K562 (cell line): Measurements from ENCODE around the gene DUS1L. TPM values are rescaled to one million over a fixed set of nuclear protein-coding genes. Genes with fewer than 3 reads are reported as not detected.

Experiments used
- ATAC-seq: fragments of 200-7000 bp; cut with Tn5 transposase; 3 replicates; pipeline ENCODE4 v1.9.1; 2020; ENCODE audit warnings: moderate library complexity
- BruUV-seq: library from RNA; stranded (reverse); fragments of 400-500 nt; replicated peaks from 2 replicates; lab custom pipeline; 2021; lab: Mats Ljungman, UMichigan
- CTCF ChIA-PET: fragments of 300-600 bp; formaldehyde crosslinking; extraction: SDS; loops from one replicate; lab custom pipeline; 2021; ENCODE audit warnings: low intra/inter-chr PET ratio; lab: Yijun Ruan, JAX
- POLR2A ChIA-PET: fragments of 300-600, 350-650 bp; sonication (Branson Sonifier 250); formaldehyde crosslinking; extraction: SDS; loops from one replicate; lab custom pipeline; 2021; ENCODE audit warnings: antibody characterized with exemption, inconsistent platforms; lab: Yijun Ruan, JAX
- DNase-seq, 4 experiments: peaks; one replicate each; pipeline versions ENCODE4 v3.0.0 to v3.0.0-alpha.2; 2011 to 2018; ENCODE audit warnings: low spot score in 3 of 4, mixed read lengths in 3 of 4; ENCODE audit errors: extremely low read depth in 1 of 4
- FAIRE-seq: peaks from 2 replicates; lab custom pipeline; 2011; peaks lifted over from hg19 to GRCh38; lab: Jason Lieb, UNC
- H2AFZ ChIP-seq: 2 replicates; pipeline ENCODE4 v1.6.0; 2011; ENCODE audit warnings: low read depth, low read length, control low read depth, inconsistent platforms
- H3K27ac ChIP-seq: fragments of 200-600 bp; 3 replicates; pipeline ENCODE4 v1.8.0; 2011; ENCODE audit warnings: low read depth, mild to moderate bottlenecking, control low read depth, inconsistent platforms, low read length, moderate library complexity, mixed read lengths; ENCODE audit errors: extremely low read depth
- H3K27me3 ChIP-seq, 2 experiments: fragments of 300-600 bp in 1 of 2; 2 replicates in 1 of 2; 3 replicates in 1 of 2; pipeline versions ENCODE4 v1.6.0 to v1.8.0; 2011; ENCODE audit warnings: inconsistent platforms in 2 of 2, low read length in 2 of 2, mild to moderate bottlenecking in 1 of 2, mixed read lengths in 1 of 2, moderate library complexity in 1 of 2; ENCODE audit not compliant: control insufficient read depth in 2 of 2, insufficient read depth in 2 of 2
- H3K36me3 ChIP-seq: fragments of 300-600 bp; 3 replicates; pipeline ENCODE4 v1.8.0; 2011; ENCODE audit warnings: mild to moderate bottlenecking, low read length, inconsistent platforms; ENCODE audit not compliant: control insufficient read depth, insufficient read depth
- H3K4me1 ChIP-seq, 2 experiments: fragments of 200-600 bp in 1 of 2; replicated peaks in 1 of 2; 2 replicates in 1 of 2; 3 replicates in 1 of 2; pipeline versions ENCODE4 v1.5.1 to v1.8.0; 2011; ENCODE audit warnings: inconsistent platforms in 2 of 2, low read length in 2 of 2, mild to moderate bottlenecking in 1 of 2, mixed read lengths in 1 of 2, moderate library complexity in 1 of 2; ENCODE audit not compliant: control insufficient read depth in 2 of 2, insufficient read depth in 2 of 2
- H3K4me2 ChIP-seq: 2 replicates; pipeline ENCODE4 v1.6.1; 2011; ENCODE audit warnings: low read length, control low read depth, inconsistent platforms, mixed read lengths; ENCODE audit not compliant: insufficient read depth
- H3K4me3 ChIP-seq: fragments of 200-600 bp; sonication (generic), shearing (Covaris generic); 2 replicates; pipeline ENCODE4 v1.5.1; 2016; ENCODE audit warnings: control low read depth, inconsistent platforms
- H3K79me2 ChIP-seq: fragments of 200-600 bp; 3 replicates; pipeline ENCODE4 v1.8.0; 2011; ENCODE audit warnings: low read length, inconsistent platforms; ENCODE audit not compliant: control insufficient read depth, insufficient read depth
- H3K9ac ChIP-seq, 2 experiments: 2 replicates each; pipeline versions ENCODE4 v1.6.0 to v1.6.1; 2011; ENCODE audit warnings: low read depth in 2 of 2, low read length in 2 of 2, control low read depth in 1 of 2, inconsistent platforms in 1 of 2, mild to moderate bottlenecking in 1 of 2, mixed read lengths in 1 of 2; ENCODE audit not compliant: insufficient read depth in 1 of 2
- H3K9me1 ChIP-seq: one replicate; pipeline ENCODE4 v1.6.0; 2011; ENCODE audit warnings: inconsistent platforms, mild to moderate bottlenecking, low read length, moderate library complexity; ENCODE audit not compliant: control insufficient read depth, insufficient read depth
- H3K9me3 ChIP-seq: replicated peaks from 2 replicates; pipeline ENCODE4 v1.5.1; 2011; ENCODE audit warnings: low read depth, low read length, inconsistent platforms; ENCODE audit not compliant: control insufficient read depth, insufficient read depth
- H4K20me1 ChIP-seq: replicated peaks from 2 replicates; pipeline ENCODE4 v1.6.1; 2011; ENCODE audit warnings: low read length, inconsistent platforms, mixed read lengths; ENCODE audit not compliant: control insufficient read depth, insufficient read depth
- BRD4 ChIP-seq: fragments of 200-600 bp; sonication (generic); IDR thresholded peaks from 2 replicates; pipeline ENCODE4 v1.6.1; 2017; ENCODE audit warnings: inconsistent platforms
- DEAF1 ChIP-seq: fragments of 450-650 bp; formaldehyde crosslinking; IDR thresholded peaks from 2 replicates; pipeline ENCODE4 v1.4.0; 2020; ENCODE audit warnings: mild to moderate bottlenecking, moderate library complexity
- FIP1L1 ChIP-seq: fragments of 200-400 bp; formaldehyde crosslinking; IDR thresholded peaks from 2 replicates; pipeline ENCODE4 v1.6.1; 2018; ENCODE audit warnings: mild to moderate bottlenecking, low read depth, low read length; ENCODE audit not compliant: poor library complexity, severe bottlenecking
- FOXP1 ChIP-seq: sonication (generic); formaldehyde crosslinking; IDR thresholded peaks from 2 replicates; pipeline ENCODE4 v1.8.0; 2022; ENCODE audit warnings: mild to moderate bottlenecking, missing genetic modification reagents
- MAX ChIP-seq: sonication (generic); formaldehyde crosslinking; IDR thresholded peaks from 2 replicates; pipeline ENCODE4 v1.9.0; 2022; ENCODE audit warnings: mild to moderate bottlenecking, missing genetic modification reagents
- PCBP1 ChIP-seq: fragments of 200-400 bp; formaldehyde crosslinking; IDR thresholded peaks from 2 replicates; pipeline ENCODE4 v1.6.1; 2018; ENCODE audit warnings: mild to moderate bottlenecking, low read depth, low read length; ENCODE audit not compliant: poor library complexity, severe bottlenecking
- POLR2A ChIP-seq: fragments of 450-650 bp; conservative IDR thresholded peaks from 2 replicates; pipeline ENCODE4 v1.6.1; 2016
- POLR2G ChIP-seq: fragments of 200-400 bp; formaldehyde crosslinking; IDR thresholded peaks from 2 replicates; pipeline ENCODE4 v1.6.1; 2017; ENCODE audit warnings: low read depth, mild to moderate bottlenecking, antibody characterized with exemption, low read length, moderate library complexity
- PRPF4 ChIP-seq: fragments of 200-400 bp; formaldehyde crosslinking; IDR thresholded peaks from one replicate; pipeline ENCODE4 v1.6.1; 2017; ENCODE audit warnings: low read length, low read depth, mild to moderate bottlenecking; ENCODE audit not compliant: insufficient read depth, poor library complexity, severe bottlenecking
- RBFOX2 ChIP-seq: fragments of 200-400 bp; formaldehyde crosslinking; IDR thresholded peaks from 2 replicates; pipeline ENCODE4 v1.6.1; 2017; ENCODE audit warnings: low read depth, mild to moderate bottlenecking, low read length, moderate library complexity
- RBM15 ChIP-seq: fragments of 200-400 bp; formaldehyde crosslinking; IDR thresholded peaks from 2 replicates; pipeline ENCODE4 v1.6.1; 2018; ENCODE audit warnings: mild to moderate bottlenecking, low read length, moderate library complexity; ENCODE audit not compliant: insufficient read depth
- RBM22 ChIP-seq: fragments of 200-400 bp; formaldehyde crosslinking; IDR thresholded peaks from 2 replicates; pipeline ENCODE4 v1.6.1; 2018; ENCODE audit warnings: low read length, low read depth; ENCODE audit not compliant: poor library complexity, severe bottlenecking
- RBM39 ChIP-seq: fragments of 200-400 bp; formaldehyde crosslinking; optimal IDR thresholded peaks from 2 replicates; pipeline ENCODE3; 2018; ENCODE audit warnings: low read depth, low read length
- SMARCB1 ChIP-seq: IDR thresholded peaks from 2 replicates; pipeline ENCODE4 v1.6.1; 2011; ENCODE audit warnings: improper control_type of control experiment, low read depth; ENCODE audit not compliant: insufficient read length
- SUPT5H ChIP-seq: fragments of 450-650 bp; IDR thresholded peaks from 2 replicates; pipeline ENCODE4 v1.6.1; 2016
- ZBTB33 ChIP-seq: sonication (generic); formaldehyde crosslinking; IDR thresholded peaks from 2 replicates; pipeline ENCODE4 v1.8.1; 2023; ENCODE audit warnings: mild to moderate bottlenecking, missing genetic modification reagents
- ZC3H4 ChIP-seq: sonication (generic); formaldehyde crosslinking; IDR thresholded peaks from 2 replicates; pipeline ENCODE4 v1.9.0; 2021; ENCODE audit warnings: missing genetic modification reagents, borderline replicate concordance
- ZEB2 ChIP-seq: fragments of 450-650 bp; IDR thresholded peaks from 2 replicates; pipeline ENCODE4 v1.6.1; 2016
- ZNF124 ChIP-seq: sonication (generic); formaldehyde crosslinking; IDR thresholded peaks from 2 replicates; pipeline ENCODE4 v1.8.1; 2022; ENCODE audit warnings: missing genetic modification reagents
- WGBS: fragments of 100-300 bp; shearing (Covaris generic); methylation state at CpG from one replicate; pipeline ENCODE4 v1.1.6; 2016; ENCODE audit warnings: low coverage, mixed read lengths; ENCODE audit not compliant: insufficient coverage; ENCODE audit errors: missing lambda C conversion rate; 5-methylcytosine and 5-hydroxymethylcytosine counted together
- in situ Hi-C: fragments of 300-500 bp; cut with MboI; formaldehyde crosslinking; loops from 4 replicates; pipeline ENCODE4 v1.15.0; 2018; ENCODE audit warnings: inconsistent platforms, mixed read lengths
- intact Hi-C: fragments of 100-400 bp; cut with micrococcal nuclease; formaldehyde crosslinking; loops from 2 replicates; pipeline ENCODE4 v1.14.2; 2022
- polyA plus RNA-seq, 8 experiments: library from polyadenylated mRNA; depleted of rRNA in 4 of 8; stranded (reverse) in 5 of 8; unstranded in 3 of 8; fragments of >200 nt; fragmentation: Nextera tagmentation in 2 of 8; fragmentation: Illumina TruSeq in 1 of 8; extraction: Ambion mirVana in 2 of 8; extraction: Trizol in 1 of 8; gene quantifications; 2 replicates each; pipeline versions ENCODE4 v1.2.1 to v1.2.3, GENCODE V29; 2011 to 2014; ENCODE audit warnings: inconsistent platforms in 1 of 8, missing spikeins in 1 of 8
- total RNA-seq, 7 experiments: library from RNA; depleted of rRNA in 6 of 7; stranded (reverse); fragments of >200 nt in 6 of 7; fragmentation: Illumina TruSeq in 2 of 7; extraction: Trizol in 2 of 7; gene quantifications; 2 replicates each; pipeline versions ENCODE4 v1.2.1 to v1.2.3, GENCODE V29; 2011 to 2021; ENCODE audit warnings: low replicate concordance in 1 of 7

DUS1L gene
- total and polyA plus RNA-seq, 9 of the 15 experiments (the other 6 are each of a cell fraction or from before 2014, with no cell fraction given), result 7.8 to 210 (median 83.9) TPM

- intact Hi-C loops (no loop called here), in situ Hi-C loops (no loop called here)
- Histone ChIP-seq H3K9me1 (peaks cover 3% of the 10 kb centered on the region), H3K4me3 (no peak overlapping the region), H3K4me1 (peaks cover 0 to 85% of the 10 kb centered on the region in 2 experiments; a peak in 2 of 5 replicates), H3K4me2 (no peak overlapping the region), H2AFZ (no peak overlapping the region), H3K27me3 (no peaks in the 10 kb centered on the region), H3K9me3 (no peaks in the 10 kb centered on the region), H3K27ac (no peak overlapping the region), H3K36me3 (peaks cover 82% of the 10 kb centered on the region; the same call in 2 of the 3 replicates), H3K9ac (no peak overlapping the region; a peak in 1 of 4 replicates), H3K79me2 (no peaks in the 10 kb centered on the region; the same call in 2 of the 3 replicates), H4K20me1 (peaks cover 31% of the 10 kb centered on the region)
- CTCF ChIA-PET, result no interaction called here
- ATAC-seq, result no peak
- BruUV-seq, result no TSS peak
- DNase-seq, result no peak
- POLR2A ChIA-PET, result interaction anchor here (0.7 to 2.3 kb wide), 7 partner anchors 9 to 390 kb away, joined by 3 to 11 read pairs (median 6); partner anchors contain the start of gene FASN
- 96% methylated on average over 18 of the region's 44 CpGs for WGBS
- no peak for FAIRE-seq
- TF ChIP-seq BRD4, result no peak
- no peak for TF ChIP-seq ZC3H4
- TF ChIP-seq PRPF4, result peak; percentile 20
- TF ChIP-seq RBFOX2, result peak; percentile 67
- peak; percentile 98 for TF ChIP-seq ZBTB33
- peak; percentile 41 for TF ChIP-seq PCBP1
- TF ChIP-seq SMARCB1, result no peak
- no peak for TF ChIP-seq DEAF1
- no peak for TF ChIP-seq FOXP1 (CRISPR knock-in tag)
- TF ChIP-seq SUPT5H, result peak; percentile 42; the same call in 1 of the 2 replicates
- no peak for TF ChIP-seq ZNF124 (CRISPR knock-in tag)
- peak; percentile 51 for TF ChIP-seq RBM39
- TF ChIP-seq RBM15, result no peak
- peak; percentile 60 for TF ChIP-seq POLR2G
- 0 out of 2 replicates have a peak, but pooled peaks have one; percentile 15 for TF ChIP-seq MAX (CRISPR knock-in tag)
- TF ChIP-seq RBM22, result peak; percentile 75
- TF ChIP-seq FIP1L1, result peak; percentile 16
- TF ChIP-seq ZEB2, result no peak
- TF ChIP-seq POLR2A, result peak; percentile 32; the same call in 1 of the 2 replicates
Measured at GRCh38 chr17:82080789-82081464, 15.3 kb upstream of the DUS1L start.
